Measurements from ENCODE around the gene SERTAD1.
"Not testable (repeated sequence)": the region's sequence is repeated elsewhere in the genome, so short reads cannot be mapped to it uniquely, and the experiment has no call there.

Gene SERTAD1

DNA sequence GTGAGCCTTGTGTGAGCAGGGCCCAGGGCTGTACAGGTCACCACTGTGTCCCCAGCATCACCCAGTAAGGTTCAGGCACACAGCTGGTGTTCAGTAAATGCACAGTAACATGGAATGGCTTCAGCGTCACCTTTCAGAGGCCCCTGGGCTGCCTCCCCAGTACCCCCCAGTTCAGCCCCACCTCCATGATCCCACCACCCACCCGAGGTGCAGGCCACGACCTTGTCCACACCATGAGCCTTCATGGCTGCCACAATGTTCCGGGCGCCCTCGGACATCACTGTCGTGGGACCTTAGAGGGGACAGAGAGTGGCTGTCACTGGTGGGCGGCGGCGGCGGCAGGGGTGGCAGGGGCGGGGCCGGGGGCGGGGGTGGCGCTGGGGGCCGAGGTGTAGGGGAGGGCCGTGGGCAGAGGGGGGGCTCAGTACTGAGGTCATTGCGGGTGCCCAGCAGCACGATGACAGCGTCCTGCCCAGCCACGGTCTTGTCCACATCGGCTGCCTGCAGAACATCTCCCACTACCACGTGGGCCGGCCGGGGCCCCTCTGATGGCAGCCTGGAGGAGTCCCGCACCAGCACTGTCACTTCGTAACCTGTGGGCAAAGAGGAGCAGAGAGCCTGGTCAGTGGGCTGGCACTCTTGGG lies 32.3 kb upstream of the SERTAD1 start:
- TF ChIP-seq, protein P1, sequence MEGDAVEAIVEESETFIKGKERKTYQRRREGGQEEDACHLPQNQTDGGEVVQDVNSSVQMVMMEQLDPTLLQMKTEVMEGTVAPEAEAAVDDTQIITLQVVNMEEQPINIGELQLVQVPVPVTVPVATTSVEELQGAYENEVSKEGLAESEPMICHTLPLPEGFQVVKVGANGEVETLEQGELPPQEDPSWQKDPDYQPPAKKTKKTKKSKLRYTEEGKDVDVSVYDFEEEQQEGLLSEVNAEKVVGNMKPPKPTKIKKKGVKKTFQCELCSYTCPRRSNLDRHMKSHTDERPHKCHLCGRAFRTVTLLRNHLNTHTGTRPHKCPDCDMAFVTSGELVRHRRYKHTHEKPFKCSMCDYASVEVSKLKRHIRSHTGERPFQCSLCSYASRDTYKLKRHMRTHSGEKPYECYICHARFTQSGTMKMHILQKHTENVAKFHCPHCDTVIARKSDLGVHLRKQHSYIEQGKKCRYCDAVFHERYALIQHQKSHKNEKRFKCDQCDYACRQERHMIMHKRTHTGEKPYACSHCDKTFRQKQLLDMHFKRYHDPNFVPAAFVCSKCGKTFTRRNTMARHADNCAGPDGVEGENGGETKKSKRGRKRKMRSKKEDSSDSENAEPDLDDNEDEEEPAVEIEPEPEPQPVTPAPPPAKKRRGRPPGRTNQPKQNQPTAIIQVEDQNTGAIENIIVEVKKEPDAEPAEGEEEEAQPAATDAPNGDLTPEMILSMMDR (IDR thresholded peaks at IDR 0.05; ENCODE audit: insufficient read depth, low read length, poor library complexity, severe bottlenecking) = no peak
- Histone ChIP-seq H3K36me3 (ENCODE audit: control insufficient read depth, insufficient read depth, low read length) (no peaks in the 10 kb centered on the region), H3K27me3 (replicated peaks; ENCODE audit: control insufficient read depth, insufficient read depth, low read length) (no peaks in the 10 kb centered on the region), H3K4me3 (replicated peaks; ENCODE audit: low read depth, low read length) (no peak overlapping the region)
- DNase-seq (ENCODE audit: extremely low read depth, insufficient read length) = no peak

GRCh38 chr19:40457048-40457447 lies 31.3 kb upstream of the SERTAD1 start:
- TF ChIP-seq, protein P1 (IDR thresholded peaks at IDR 0.05; ENCODE audit: insufficient read depth, low read length, poor library complexity, severe bottlenecking) = no peak
- H3K36me3 ChIP-seq (ENCODE audit: control insufficient read depth, insufficient read depth, low read length) = no peaks in the 10 kb centered on the region
- DNase-seq (ENCODE audit: extremely low read depth, insufficient read length) = no peak
- H3K4me3 ChIP-seq (replicated peaks; ENCODE audit: low read depth, low read length) = no peak overlapping the region
- H3K27me3 ChIP-seq (replicated peaks; ENCODE audit: control insufficient read depth, insufficient read depth, low read length) = no peaks in the 10 kb centered on the region

DNA sequence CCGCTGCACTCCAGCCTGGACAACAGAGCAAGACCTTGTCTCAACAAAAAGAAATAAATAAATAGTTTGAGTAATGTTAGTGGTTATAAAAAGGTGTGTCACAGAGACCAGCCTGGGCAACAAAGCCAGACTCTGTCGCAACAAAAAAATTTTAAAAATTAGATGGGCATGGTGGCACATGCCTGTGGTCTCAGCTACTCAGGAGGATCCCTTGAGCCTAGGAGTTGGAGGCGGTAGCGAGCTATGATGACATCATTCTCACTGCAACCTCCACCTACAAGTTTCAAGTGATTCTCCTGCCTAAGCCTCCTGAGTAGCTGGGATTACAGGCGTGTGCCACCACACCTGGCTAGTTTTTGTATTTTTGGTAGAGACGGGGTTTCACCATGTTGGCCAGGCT lies 28.2 kb upstream of the SERTAD1 start:
- not testable (repeated sequence) for H3K4me3 ChIP-seq (replicated peaks; ENCODE audit: low read depth, low read length); H3K36me3 ChIP-seq (ENCODE audit: control insufficient read depth, insufficient read depth, low read length); H3K27me3 ChIP-seq (replicated peaks; ENCODE audit: control insufficient read depth, insufficient read depth, low read length); DNase-seq (ENCODE audit: extremely low read depth, insufficient read length)

- no peak overlapping the region for H3K4me3 ChIP-seq (replicated peaks; ENCODE audit: low read depth, low read length)
- DNase-seq (ENCODE audit: extremely low read depth, insufficient read length) = no peak
- TF ChIP-seq, protein P1 (IDR thresholded peaks at IDR 0.05; ENCODE audit: insufficient read depth, low read length, poor library complexity, severe bottlenecking) = no peak
- H3K27me3 ChIP-seq (replicated peaks; ENCODE audit: control insufficient read depth, insufficient read depth, low read length) = no peaks in the 10 kb centered on the region
- no peaks in the 10 kb centered on the region for H3K36me3 ChIP-seq (ENCODE audit: control insufficient read depth, insufficient read depth, low read length)
These were observed 27.5 kb upstream of the SERTAD1 start for GRCh38 chr19:40453151-40453735.

DNA sequence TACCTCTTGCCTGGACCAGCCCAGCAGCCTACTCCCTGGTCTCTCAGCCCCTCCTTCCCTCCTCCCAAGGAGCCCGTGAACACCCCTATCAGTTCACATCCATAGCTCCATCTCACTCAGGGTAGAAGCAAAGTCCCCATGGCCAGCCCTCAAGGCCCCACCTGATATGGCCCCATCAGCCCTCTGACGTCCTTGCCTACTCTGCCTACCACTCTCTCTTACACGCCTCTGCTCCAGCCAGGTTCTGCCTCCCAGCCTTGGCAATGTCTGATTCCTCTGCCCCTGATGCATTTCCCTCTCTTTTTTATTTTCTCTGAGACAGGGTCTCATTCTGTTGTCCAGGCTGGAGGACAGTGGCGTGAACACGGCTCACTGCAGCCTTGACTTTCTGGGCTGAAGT lies 26.2 kb upstream of the SERTAD1 start:
- Histone ChIP-seq H3K36me3 (ENCODE audit: control insufficient read depth, insufficient read depth, low read length) (no peaks in the 10 kb centered on the region), H3K27me3 (replicated peaks; ENCODE audit: control insufficient read depth, insufficient read depth, low read length) (no peaks in the 10 kb centered on the region), H3K4me3 (replicated peaks; ENCODE audit: low read depth, low read length) (no peak overlapping the region)
- DNase-seq (ENCODE audit: extremely low read depth, insufficient read length) = no peak
- TF ChIP-seq, protein P1 (IDR thresholded peaks at IDR 0.05; ENCODE audit: insufficient read depth, low read length, poor library complexity, severe bottlenecking) = no peak

- H3K27me3 ChIP-seq (replicated peaks; ENCODE audit: control insufficient read depth, insufficient read depth, low read length) = no peaks in the 10 kb centered on the region
- DNase-seq (ENCODE audit: extremely low read depth, insufficient read length) = no peak
- TF ChIP-seq, protein P1 (IDR thresholded peaks at IDR 0.05; ENCODE audit: insufficient read depth, low read length, poor library complexity, severe bottlenecking) = no peak
- H3K4me3 ChIP-seq (replicated peaks; ENCODE audit: low read depth, low read length) = no peak overlapping the region
- H3K36me3 ChIP-seq (ENCODE audit: control insufficient read depth, insufficient read depth, low read length) = no peaks in the 10 kb centered on the region
These were observed 24.9 kb upstream of the SERTAD1 start for GRCh38 chr19:40450664-40451063.
